ENCODE measurements around the gene SUGCT. TPM values are rescaled to one million over a fixed set of nuclear protein-coding genes. Genes with fewer than 3 reads are reported as not detected.

SUGCT gene
- total RNA-seq, 2 experiments from 2014 or later: not detected

DNA sequence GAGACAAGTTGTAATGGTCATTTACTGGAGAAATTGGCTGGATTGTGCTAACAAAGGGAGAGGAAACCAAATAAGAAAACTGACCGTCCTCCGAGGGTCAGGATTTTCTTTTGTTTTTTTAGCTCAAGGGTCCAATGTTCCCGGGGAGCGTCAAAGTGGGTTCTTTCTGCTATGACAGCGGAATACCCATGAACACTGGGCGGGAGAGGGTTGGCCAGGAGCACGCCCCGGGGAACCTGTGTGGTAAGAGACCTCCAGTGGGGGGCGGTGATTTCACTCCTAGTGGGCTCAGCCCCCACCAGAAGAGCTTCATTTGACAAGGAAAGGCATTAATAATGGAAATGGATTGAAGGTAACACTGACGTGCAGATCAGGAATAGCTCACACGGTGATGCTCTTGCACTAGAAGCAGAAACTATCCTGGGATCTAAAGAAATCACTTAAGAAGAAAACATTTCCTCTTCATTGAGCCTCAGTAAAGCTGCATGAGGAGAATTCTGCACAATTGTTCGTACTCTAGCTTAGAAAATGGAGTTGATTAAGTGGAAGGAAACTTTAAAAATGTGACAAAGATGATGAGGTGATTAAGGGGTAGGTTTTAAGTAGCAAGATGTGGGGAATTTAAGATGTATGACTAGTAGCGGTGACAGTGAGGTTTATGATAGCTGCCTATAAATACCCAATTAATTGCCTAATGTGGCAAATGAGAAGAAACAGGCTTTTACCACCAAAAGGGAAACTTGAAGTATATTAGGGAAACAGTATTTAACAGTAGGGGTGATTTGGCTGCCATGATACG, 627.2 kb downstream of the SUGCT start:
- no peak for DNase-seq (ENCODE audit: low spot score)
- no peaks in the 10 kb centered on the region for H3K36me3 ChIP-seq (ENCODE audit: insufficient read depth, low read length)
- intact Hi-C loops (cut with micrococcal nuclease; ENCODE audit: unreplicated experiment): no loop called here
- no peak overlapping the region for H3K4me2 ChIP-seq (ENCODE audit: low read length)
- ChIA-PET POLR2A (interaction anchor here (0.7 to 1.5 kb wide), 3 partner anchors 7 to 17 kb away, joined by 3 to 6 read pairs (median 3); no protein-coding TSS in a partner anchor), CTCF (ENCODE audit: unreplicated experiment) (no interaction called here)
- no TSS peak for BruUV-seq (replicated peaks)
- H2AFZ ChIP-seq (ENCODE audit: low read length): no peak overlapping the region
- no peak overlapping the region for H3K27ac ChIP-seq (ENCODE audit: low read depth, low read length, poor library complexity, severe bottlenecking)
- no peaks in the 10 kb centered on the region for H3K79me2 ChIP-seq (ENCODE audit: insufficient read depth, low read depth, low read length)
- TF ChIP-seq CTCF (conservative IDR thresholded peaks at IDR 0.05; ENCODE audit: low read length) (0 out of 2 replicates have a peak, but pooled peaks have one; percentile 33), EZH2phosphoT487 (IDR thresholded peaks at IDR 0.05; ENCODE audit: borderline replicate concordance, low read depth, low read length) (no peak)
- H3K9me2 ChIP-seq (ENCODE audit: insufficient read depth, low read length): no peaks in the 10 kb centered on the region
- no peak overlapping the region for H3K4me3 ChIP-seq (ENCODE audit: low read depth, low read length, poor library complexity, severe bottlenecking)
- H3K9me3 ChIP-seq (ENCODE audit: low read length): no peaks in the 10 kb centered on the region
- peaks cover 23% of the 10 kb centered on the region for H3K4me1 ChIP-seq (ENCODE audit: insufficient read depth, low read length, poor library complexity, severe bottlenecking)
- H4K20me1 ChIP-seq (ENCODE audit: insufficient read depth, low read length): no peaks in the 10 kb centered on the region

GRCh38 chr7:40763319-40764287, 628.8 kb downstream of the SUGCT start:
- H3K27ac ChIP-seq (ENCODE audit: low read depth, low read length, poor library complexity, severe bottlenecking): no peak overlapping the region
- CTCF ChIA-PET (ENCODE audit: unreplicated experiment): no interaction called here
- H3K36me3 ChIP-seq (ENCODE audit: insufficient read depth, low read length): no peaks in the 10 kb centered on the region
- H3K4me1 ChIP-seq (ENCODE audit: insufficient read depth, low read length, poor library complexity, severe bottlenecking): peaks cover 23% of the 10 kb centered on the region
- peak; percentile 13 for DNase-seq (ENCODE audit: low spot score)
- no peak overlapping the region for H3K4me2 ChIP-seq (ENCODE audit: low read length)
- H3K4me3 ChIP-seq (ENCODE audit: low read depth, low read length, poor library complexity, severe bottlenecking): no peak overlapping the region
- TF ChIP-seq CTCF (conservative IDR thresholded peaks at IDR 0.05; ENCODE audit: low read length): 0 out of 2 replicates have a peak, but pooled peaks have one; percentile 21
- no peak for TF ChIP-seq EZH2phosphoT487 (IDR thresholded peaks at IDR 0.05; ENCODE audit: borderline replicate concordance, low read depth, low read length)
- no peak overlapping the region for H2AFZ ChIP-seq (ENCODE audit: low read length)
- intact Hi-C loops (cut with micrococcal nuclease; ENCODE audit: unreplicated experiment): no loop called here
- no peaks in the 10 kb centered on the region for H3K79me2 ChIP-seq (ENCODE audit: insufficient read depth, low read depth, low read length)
- H3K9me3 ChIP-seq (ENCODE audit: low read length): no peaks in the 10 kb centered on the region
- H4K20me1 ChIP-seq (ENCODE audit: insufficient read depth, low read length): no peaks in the 10 kb centered on the region
- H3K9me2 ChIP-seq (ENCODE audit: insufficient read depth, low read length): no peaks in the 10 kb centered on the region
- POLR2A ChIA-PET: no interaction called here
- no TSS peak for BruUV-seq (replicated peaks)

Measured in OCI-LY7 (cell line).